ENCODE data around the gene RAB29.

DNA sequence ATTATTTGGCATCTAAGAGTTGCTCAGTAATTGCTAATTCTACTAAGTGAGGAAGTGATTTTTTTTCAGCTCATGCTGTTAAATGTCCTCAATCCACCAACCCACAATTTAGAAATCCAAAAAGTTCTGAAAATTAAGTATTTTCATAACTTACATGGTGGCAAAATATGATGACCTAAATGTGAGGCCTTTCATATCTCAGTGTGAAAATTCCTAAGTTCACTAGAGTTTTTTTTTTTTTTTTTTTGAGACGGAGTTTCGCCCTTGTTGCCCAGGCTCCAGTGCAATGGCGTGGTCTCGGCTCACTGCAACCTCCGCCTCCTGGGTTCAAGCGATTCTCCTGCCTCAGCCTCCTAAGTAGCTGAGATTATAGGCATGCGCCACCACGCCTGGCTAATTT is 30.9 kb downstream of the RAB29 start:
- TF ChIP-seq POLR2A (IDR thresholded peaks at IDR 0.05), result no peak
- TF ChIP-seq, protein P1, sequence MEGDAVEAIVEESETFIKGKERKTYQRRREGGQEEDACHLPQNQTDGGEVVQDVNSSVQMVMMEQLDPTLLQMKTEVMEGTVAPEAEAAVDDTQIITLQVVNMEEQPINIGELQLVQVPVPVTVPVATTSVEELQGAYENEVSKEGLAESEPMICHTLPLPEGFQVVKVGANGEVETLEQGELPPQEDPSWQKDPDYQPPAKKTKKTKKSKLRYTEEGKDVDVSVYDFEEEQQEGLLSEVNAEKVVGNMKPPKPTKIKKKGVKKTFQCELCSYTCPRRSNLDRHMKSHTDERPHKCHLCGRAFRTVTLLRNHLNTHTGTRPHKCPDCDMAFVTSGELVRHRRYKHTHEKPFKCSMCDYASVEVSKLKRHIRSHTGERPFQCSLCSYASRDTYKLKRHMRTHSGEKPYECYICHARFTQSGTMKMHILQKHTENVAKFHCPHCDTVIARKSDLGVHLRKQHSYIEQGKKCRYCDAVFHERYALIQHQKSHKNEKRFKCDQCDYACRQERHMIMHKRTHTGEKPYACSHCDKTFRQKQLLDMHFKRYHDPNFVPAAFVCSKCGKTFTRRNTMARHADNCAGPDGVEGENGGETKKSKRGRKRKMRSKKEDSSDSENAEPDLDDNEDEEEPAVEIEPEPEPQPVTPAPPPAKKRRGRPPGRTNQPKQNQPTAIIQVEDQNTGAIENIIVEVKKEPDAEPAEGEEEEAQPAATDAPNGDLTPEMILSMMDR (IDR thresholded peaks at IDR 0.05), result no peak
- TF ChIP-seq EP300 (IDR thresholded peaks at IDR 0.05), result no peak
